HG03520 (cell line): ENCODE data around the gene TFF3.

Experiments used
- ATAC-seq: cut with Tn5 transposase; IDR thresholded peaks from one replicate; pipeline ENCODE4 v1.9.1; 2021; ENCODE audit warnings: mild to moderate bottlenecking, moderate library complexity; ENCODE audit not compliant: unreplicated experiment

TFF3 gene

DNA sequence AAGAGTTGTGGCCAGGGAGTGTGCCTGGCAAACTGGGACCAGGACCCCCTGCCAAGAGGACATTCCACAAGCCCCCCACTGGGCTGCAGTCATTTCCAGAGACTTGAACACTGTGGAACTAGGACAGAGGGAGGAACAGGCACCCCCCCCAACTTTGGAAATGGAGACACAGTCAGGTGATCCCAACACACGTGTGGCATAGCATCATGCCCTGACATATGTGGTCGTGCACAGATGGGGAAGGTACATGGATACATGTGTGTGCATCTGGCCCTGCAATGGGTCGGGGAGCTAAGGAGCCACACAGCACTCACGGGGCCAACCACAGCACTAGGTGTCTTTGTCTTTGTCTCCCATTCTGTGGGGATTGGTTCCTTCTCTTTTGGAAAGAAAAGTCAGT, 6.6 kb upstream of the TFF3 start:
- no peak for ATAC-seq

DNA sequence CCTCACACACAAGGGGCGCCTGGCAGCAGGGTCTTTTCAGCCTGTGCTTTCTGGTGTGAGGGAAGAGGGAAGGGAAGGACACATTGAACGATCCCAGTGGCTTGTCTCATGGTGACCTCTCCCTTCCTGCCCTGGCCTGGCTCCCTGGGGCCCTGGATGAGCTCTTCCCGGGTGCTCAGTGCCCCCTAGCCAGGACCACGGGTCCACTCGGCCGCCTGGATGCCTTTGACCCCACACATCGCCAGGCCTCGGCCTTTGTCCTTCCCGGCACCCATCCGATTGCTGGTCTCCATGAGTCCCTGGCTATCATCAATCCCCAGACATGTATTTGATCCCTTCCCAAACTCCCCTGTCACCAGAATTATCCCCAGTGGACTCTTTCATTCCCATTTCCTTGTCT, 6.0 kb upstream of the TFF3 start:
- no peak for ATAC-seq

DNA sequence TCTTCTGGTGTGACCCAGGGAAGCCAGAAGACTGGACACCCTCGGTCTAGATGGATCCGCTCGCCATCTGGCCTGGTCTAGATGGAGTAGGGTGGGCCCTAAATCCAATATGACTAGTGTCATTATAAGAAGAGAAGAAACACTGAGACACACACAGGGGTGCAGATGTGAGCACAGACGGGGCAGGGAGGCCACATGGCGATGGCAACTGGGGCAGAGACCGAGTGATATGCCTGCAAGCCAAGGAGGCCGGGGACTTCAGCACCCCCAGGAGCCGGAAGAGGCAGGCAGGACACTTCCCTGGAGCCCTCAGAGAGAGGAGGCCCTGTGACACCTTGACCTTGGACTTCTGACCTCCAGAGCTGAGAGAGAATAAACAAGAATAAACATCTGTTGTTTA, 5.6 kb upstream of the TFF3 start:
- no peak for ATAC-seq

DNA sequence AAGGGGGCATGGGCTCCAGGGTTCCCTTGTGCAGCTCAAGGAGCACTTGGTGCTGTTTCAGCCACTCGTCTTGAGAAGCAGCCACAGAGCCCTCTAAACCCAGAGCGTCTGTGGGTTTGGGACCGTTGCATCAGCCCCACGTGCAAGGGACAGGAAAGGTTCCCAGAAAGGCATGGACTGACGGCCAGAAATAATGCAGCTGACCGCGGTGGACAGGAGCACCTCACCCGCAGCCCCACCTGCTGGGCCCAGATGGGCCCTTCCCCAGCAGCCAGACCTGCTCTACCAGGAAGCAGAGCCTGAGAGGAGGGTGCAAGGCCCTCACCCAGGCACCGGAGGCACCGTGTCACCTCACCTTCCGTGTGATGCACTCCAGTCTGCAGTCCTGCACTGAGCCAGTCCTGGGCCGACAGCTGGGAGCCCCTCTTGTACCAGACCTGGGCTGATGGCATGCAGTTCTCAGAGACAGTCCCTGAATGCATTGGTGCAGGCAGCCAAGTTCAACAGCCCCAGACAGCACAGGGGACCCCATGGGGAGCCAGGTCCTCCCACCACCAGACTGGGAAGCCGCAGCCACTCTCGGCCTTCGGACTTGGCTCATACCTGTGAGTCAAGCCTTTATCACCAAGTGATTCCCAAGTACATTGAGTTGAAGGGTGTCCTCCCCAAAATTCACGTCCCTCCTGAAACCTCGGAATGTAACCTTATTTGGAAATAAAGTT, 4.8 kb upstream of the TFF3 start:
- no peak for ATAC-seq

DNA sequence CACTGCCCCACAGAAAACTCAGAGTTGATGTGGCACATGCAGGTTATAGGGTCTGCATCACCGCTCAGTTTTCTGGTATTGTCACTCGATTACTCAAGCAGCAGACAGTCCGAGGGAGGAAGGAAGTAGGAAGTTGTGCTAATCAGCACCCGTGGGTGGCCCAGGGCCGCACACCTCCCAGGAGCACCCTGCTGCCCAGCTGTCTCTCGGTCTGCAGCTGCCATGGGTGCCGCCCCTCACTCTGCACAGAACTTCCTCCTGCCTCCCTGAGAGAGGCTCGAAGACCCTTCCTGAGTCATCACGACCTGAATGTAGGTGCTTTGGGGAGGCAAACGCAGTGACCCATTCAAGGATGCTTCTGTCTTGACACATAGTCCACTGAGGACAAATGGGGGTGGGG, 4.2 kb upstream of the TFF3 start:
- ATAC-seq, result no peak

DNA sequence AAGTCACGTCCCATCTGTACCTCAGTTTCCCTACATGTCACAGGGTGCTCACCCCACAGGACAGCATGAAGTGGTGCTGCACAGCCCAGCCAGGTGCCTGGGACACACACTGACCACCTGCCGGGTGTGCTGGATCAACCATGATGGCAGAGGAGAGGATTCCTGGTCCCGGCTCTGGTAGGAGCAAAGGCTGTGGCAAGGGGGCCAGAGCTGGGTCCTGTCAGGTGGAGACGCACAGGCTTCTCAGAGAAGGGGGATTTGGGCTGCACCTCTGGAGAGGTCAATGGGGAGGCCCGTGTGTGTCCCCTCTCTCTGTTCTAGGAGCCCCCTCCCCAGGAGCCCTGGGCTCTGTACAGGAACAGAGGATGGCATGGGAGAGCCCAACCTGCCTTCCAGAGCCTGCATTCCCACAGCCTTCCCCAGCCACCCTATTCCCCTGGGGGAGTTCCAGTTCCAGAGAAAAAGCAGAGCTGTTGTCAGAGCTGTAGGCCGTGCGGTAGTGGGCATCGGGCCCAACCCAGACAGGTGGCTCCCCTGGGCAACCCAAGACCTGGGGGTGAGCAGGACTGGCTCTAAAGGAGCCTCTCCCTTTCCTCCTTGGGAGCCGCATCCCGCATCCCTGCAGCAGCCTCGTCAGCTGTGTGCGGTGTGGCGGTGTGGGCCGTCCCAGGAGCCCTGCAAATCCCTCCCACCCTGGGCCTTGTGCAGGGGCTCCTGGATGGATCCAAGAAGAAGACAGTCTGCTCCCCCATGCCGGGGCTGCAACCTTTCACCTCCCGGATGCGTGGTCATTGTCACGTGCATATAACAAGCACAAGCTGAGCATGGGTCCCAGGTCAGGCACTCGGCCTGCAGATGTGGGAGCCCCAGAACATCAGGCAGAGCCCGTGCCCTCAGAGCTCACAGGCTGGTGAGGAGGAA, 2.9 kb upstream of the TFF3 start:
- no peak for ATAC-seq

DNA sequence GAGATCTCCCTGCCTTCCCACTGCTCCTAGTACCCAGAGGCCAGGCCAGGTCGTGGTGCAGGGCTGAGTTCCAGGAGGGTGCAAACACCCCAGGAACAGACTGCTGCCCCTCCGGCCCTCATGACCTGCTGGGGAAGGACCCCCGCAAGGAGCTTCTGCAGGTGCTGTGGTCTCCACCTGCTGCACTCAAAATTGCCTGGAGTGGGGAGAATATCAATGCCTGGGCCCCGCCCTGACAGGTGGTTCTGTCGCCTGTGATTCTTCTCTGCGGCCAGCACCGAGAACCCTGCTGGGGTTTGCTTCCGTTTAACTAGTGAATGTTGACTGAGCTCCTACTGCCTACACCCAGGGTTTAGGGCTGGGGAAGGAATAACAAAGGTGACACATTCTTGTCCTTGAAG, 2.1 kb upstream of the TFF3 start:
- no peak for ATAC-seq

DNA sequence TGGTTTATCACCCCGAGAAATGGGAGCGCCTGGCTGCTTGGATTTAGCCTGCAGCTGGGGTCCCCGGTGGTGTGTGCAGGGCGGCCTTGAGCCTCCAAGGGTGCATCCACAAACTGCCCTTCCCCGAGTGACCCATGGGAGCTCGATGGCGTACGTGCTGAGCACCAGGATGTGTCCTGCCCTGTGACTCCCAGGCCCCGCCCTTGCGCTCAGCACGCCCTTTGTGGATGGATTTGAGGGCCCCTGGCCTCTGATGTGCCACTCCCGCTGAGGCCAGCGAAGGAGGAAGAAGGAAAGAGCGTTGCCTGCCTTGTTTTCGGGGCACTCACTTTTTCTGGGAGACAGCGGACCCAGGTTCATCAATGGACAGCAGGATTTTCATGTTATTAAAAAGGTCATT, 1.7 kb upstream of the TFF3 start:
- ATAC-seq, result no peak

DNA sequence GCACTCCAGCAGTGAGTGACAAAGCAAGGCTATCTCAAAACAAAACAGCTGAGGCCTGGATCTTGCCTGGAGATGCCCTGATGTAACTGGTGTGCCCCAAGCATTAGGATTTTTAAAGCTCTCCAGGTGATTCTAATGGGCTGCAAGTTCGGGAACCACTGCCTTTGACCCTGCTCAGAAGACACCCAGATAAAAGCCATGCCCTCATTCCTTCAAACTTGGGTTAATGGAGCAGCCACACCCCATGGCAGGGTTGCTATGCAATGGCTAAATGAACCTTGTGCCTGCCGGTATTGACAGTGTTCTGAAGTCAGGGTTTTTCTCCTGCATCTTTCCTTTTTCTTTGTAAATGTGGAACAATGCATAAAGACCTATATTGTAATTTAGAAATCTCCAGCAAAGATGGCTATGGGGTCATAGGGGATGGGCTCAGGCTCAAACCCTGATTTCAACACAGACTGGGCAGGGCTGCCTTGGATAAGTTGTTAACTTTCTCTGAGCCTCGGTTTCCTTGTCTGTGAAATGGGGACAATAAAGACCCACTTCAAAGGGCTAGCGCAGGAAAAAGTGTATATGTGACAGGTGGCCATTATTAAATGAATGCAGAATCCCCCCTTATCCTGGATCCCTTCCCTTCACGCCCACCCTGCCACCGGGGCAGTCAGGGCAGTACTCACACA, 453 bp downstream of the TFF3 start:
- no peak for ATAC-seq

DNA sequence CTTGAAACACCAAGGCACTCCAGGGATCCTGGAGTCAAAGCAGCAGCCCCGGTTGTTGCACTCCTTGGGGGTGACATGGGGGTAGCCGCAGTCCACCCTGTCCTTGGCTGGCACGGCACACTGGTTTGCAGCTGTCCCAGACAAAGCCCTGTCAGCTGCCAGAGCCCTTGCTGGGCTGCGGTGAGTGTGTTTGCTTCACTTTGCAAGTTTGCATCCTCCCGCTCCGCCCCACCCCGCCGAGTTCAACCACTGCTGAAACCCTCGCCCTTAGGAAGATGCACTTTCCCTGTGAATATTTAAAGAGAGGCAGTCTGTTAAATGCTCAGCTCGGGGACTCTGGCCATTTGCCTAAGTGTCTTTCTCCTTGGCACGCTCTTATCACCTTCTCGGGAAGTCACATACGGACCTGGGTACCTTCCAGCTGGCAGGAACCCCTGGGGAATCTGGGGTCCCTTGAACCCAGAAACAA, 1.7 kb downstream of the TFF3 start:
- ATAC-seq, result no peak

DNA sequence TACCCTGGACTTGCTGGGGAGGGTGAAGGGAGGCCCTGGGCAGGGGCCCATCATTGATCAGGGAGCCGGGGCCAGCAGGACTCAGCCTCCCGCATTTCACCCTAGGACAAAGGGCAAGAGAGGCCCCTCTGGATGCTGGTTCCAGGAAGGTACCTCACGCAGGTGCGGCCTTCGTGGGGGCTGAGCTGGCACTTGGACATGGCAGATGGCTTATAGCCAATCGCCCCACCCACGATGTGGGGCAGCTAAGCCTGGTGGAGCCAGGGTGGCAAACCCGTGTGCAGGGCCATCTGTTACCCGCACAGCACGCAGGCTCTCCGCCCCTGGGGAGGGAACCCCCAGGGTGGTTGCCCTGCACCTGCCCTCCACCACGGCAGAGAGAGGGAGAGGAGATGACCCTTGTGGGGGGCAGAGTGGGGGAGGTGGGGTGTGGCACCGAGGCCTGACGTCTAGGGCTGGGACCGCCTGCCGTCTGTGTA, 2.5 kb downstream of the TFF3 start:
- no peak for ATAC-seq

DNA sequence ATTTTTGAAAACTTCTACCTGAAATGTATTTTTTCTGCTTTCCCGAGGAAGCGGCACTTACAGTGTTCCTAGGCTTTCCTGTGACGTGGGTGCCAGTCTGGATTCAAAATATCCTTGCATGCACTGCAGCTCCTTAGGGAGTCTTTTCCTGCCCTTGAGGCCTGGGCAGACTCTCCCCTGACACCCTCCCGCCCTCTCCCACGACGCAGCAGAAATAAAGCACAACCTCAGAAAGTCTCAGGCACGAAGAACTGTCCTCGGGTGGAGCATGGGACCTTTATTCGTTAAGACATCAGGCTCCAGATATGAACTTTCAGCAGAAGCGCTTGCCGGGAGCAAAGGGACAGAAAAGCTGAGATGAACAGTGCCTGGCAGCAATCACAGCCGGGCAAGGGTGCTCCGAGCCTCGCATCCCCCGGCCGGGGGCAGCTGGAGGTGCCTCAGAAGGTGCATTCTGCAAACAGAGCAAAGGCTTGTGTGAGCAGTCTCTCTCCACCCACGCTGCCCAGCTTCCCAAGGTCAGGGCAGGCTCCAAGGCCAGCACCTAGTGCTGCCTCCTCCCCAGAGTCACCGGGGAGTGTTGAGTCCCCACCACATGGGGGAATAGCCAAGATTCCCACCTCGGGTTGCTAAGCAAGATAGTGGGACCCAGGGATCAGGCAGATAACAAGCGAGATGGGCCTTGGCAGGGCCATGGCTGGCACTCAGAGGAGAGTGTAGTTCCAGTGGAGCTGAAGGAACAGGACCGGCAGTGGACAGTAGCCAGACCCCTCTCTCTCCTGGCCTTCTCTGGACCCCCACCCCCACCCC, 3.2 kb downstream of the TFF3 start:
- ATAC-seq, result no peak

DNA sequence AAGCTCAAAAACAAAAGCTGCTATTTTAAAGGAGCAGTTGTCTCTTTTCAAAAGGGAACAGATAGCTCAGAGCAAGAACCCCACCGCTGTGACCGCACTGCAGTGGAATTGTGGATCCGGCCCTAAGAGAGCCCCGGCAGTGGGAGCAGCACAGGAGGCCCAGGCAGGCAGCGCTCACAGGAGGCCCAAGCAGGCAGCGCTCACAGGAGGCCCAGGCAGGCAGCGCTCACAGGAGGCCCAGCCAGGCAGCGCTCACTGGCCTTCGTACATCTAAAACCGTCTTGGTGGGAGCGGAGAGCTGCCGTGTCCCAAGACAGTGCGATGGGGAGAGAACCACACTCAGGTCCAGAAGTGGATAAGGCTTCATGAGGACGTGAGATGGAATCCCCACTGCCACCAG, 4.0 kb downstream of the TFF3 start:
- ATAC-seq, result no peak

DNA sequence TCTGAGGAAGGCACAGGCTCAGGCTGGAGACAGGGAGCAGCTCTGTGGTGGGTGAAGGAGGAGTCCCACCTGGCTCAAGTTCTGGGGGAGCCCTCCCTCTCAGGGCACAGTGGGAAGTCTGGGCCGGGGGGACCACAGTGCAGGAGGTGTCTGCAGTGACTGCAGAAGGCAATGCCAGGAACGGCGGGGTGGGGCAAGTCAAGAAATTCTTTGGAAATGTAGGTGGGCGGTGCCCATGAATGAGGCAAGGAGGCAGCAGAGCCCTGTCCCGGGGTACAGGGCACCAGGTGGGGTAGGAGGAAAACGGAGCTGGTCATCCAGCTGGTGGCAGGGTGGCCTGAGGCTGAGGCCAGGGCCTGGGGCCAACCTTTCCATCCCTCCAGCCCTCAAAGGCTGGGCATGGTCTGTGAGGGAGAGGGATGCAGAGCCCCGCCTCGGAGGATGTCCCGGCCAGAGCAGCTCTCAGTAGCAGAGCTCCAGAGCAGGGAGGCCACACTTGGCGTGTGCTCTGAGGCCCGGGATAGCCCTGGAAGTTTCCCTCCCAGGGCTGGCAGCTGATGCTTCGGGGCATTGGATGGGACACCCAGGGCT, 4.7 kb downstream of the TFF3 start:
- no peak for ATAC-seq

DNA sequence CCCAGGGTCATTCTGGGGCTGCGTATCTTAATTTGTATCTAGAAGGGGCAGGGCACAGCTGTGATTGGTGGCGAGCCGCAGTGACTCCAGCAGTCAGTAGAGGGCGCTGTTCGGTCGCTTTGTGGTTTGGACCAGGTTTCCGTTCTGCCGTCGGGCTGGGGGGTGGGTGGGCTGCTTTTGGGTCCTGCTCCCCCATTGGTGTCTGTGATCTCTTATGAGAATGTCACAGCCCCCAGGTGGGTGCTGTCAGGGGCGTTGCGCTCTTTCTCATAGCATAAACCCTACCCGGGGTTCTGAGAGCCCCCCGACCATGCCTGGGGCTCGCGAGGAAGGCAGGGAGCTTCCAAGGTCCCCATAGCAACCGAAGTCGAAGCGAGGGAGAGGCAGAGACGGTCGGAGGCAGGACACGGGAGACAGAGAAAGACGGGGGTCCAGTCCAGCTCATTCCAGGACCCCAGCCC, 5.4 kb downstream of the TFF3 start:
- ATAC-seq, result no peak

DNA sequence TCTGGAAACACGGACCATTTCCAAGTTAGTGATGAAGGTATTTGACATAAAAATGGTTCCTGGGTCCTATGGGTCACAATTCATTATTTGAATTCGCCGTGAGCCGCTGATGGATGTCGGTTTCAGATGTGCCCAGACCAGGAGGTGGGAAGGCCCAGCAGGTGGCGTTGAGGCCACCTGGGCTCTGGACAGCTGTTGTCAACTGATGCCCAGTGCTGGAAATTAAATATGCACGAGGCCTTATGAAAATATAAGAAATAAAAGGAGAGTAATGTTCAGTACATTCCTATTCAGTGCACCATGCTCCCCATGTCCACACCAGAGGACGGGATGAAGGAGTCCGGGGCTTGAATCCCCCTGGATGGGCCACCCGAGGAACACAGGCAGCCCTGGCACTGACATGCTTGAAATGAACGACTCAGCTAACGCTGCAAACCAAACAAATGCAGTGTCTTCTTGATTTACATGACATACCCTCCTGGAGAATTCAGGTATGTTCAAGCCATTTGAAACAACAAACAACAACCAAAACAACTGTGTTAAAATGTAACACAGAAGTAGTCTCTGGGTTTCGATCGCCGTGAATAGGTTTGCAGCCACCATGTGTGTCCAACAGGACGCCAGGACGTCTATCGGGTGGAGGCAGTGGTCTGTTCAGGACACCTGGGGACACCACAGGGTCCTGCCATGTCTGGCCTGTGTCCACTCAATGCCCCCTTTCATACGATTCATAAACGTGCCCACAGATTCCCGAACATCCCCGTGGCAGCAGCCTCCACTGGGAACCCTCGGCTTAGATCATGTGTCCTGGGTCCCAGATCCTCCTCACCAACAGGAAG, 6.1 kb downstream of the TFF3 start:
- no peak for ATAC-seq

DNA sequence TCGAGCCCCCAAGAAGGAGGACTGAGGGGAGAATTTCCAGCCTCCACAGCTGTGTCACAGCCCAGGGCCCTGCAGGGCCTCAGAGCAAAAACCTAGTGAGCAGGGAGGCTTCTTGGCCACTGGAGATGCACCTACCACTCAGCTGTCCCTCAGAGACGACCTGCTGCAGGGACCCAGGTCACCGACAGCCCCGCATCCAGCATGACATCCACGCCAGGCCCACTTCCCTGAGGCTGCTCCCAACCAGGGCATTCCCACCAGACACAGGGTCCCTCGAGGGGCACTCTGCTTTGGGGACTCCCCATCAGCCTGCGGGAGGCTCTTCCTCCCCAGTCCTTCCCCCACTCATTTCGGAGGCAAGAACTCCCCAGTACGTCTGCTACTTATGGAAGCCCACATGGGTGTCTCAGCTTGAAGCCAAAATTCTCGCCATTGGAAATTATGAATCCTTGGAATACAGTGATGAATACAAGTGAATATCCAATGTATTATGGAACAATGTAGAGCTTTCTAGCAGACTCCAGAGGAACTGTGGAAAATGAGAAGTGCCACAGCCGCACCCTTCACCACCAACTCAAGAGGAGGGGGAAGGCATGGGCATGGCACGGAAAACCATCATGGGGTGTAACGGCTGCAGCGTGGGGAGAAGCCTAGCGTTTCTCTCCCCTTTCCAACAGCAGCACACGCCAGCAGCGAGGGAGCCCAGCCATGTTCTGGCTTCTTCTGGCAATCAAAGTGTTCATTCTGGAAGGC, 6.9 kb downstream of the TFF3 start:
- ATAC-seq, result no peak

DNA sequence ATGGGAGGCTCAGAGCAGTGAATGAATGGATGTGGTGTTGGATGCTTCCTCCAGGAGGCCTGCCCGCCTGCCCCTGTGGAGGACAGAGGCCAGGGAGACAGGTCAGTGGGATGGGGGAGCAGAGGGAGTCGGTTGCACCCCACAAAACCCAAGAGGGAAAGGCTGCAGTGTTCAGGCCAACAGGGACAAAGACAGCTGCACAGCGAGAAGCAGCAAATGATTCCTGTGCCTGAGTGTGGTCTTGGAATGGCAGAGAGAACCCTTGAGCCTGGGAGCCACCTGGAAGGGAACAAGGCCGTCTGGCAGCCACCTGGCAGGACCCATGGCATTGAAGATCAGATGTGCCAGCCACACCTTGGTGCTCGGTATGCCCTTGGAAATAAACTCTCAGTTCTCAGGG, 8.1 kb downstream of the TFF3 start:
- ATAC-seq, result no peak
